GM12878 (cell line): ENCODE results near the gene MAFG.

Experiments used
- CEBPB ChIP-seq, 2 experiments: fragments of 150-350 bp in 1 of 2; IDR thresholded peaks; 2 replicates each; pipeline ENCODE4 v1.6.1; 2012 to 2014; ENCODE audit warnings: low read depth in 2 of 2, low read length in 2 of 2, borderline replicate concordance in 1 of 2, inconsistent platforms in 1 of 2
- CTCF ChIP-seq, 3 experiments: IDR thresholded peaks in 2 of 3; conservative IDR thresholded peaks in 1 of 3; 2 replicates each; pipeline ENCODE4 v1.5.1; 2011; ENCODE audit warnings: low read depth in 3 of 3, low read length in 3 of 3, mild to moderate bottlenecking in 3 of 3, control low read depth in 2 of 3, moderate library complexity in 2 of 3, inconsistent platforms in 1 of 3, mixed read lengths in 1 of 3; ENCODE audit not compliant: control insufficient read depth in 2 of 3, insufficient read depth in 1 of 3; ENCODE audit errors: extremely low read depth in 1 of 3
- EZH2 ChIP-seq: IDR thresholded peaks from 2 replicates; pipeline ENCODE4 v1.6.1; 2012; ENCODE audit warnings: low read depth, mild to moderate bottlenecking, control low read depth, inconsistent platforms, low read length, borderline replicate concordance; ENCODE audit not compliant: control insufficient read depth
- MAX ChIP-seq: IDR thresholded peaks from 2 replicates; pipeline ENCODE4 v1.6.1; 2012; ENCODE audit warnings: low read depth, low read length, improper control_type of control experiment
- MYC ChIP-seq: IDR thresholded peaks from 2 replicates; pipeline ENCODE4 v1.6.1; 2011; ENCODE audit warnings: mild to moderate bottlenecking, low read length, moderate library complexity, inconsistent platforms; ENCODE audit not compliant: insufficient read depth, insufficient replicate concordance, insufficient read length, severe bottlenecking
- PBX3 ChIP-seq: IDR thresholded peaks from 2 replicates; pipeline ENCODE4 v1.6.1; 2011; ENCODE audit warnings: mild to moderate bottlenecking, low read depth, low read length, moderate library complexity; ENCODE audit not compliant: insufficient replicate concordance
- POLR2A ChIP-seq: IDR thresholded peaks from 2 replicates; pipeline ENCODE4 v1.6.1; 2011; ENCODE audit warnings: low read depth, mild to moderate bottlenecking, low read length
- POLR2AphosphoS5 ChIP-seq: IDR thresholded peaks from 2 replicates; pipeline ENCODE4 v1.6.1; 2011; ENCODE audit warnings: mild to moderate bottlenecking, low read length, inconsistent platforms
- RAD21 ChIP-seq: IDR thresholded peaks from 2 replicates; pipeline ENCODE4 v1.6.1; 2011; ENCODE audit warnings: mild to moderate bottlenecking, low read depth, low read length, moderate library complexity; ENCODE audit not compliant: insufficient read depth
- RAD51 ChIP-seq: fragments of 450-650 bp; IDR thresholded peaks from 2 replicates; pipeline ENCODE4 v1.6.1; 2016; ENCODE audit warnings: moderate library complexity, mild to moderate bottlenecking, inconsistent platforms
- RFX5 ChIP-seq: IDR thresholded peaks from 2 replicates; pipeline ENCODE4 v1.6.1; 2011; ENCODE audit warnings: low read depth, low read length, improper control_type of control experiment
- SIN3A ChIP-seq: IDR thresholded peaks from 2 replicates; pipeline ENCODE4 v1.6.1; 2012; ENCODE audit warnings: low read depth, low read length, improper control_type of control experiment
- SUZ12 ChIP-seq: fragments of 200-600 bp; sonication (generic); IDR thresholded peaks from one replicate; pipeline ENCODE4 v1.6.1; 2018; ENCODE audit warnings: antibody characterized with exemption, mild to moderate bottlenecking; ENCODE audit not compliant: unreplicated experiment

- TF ChIP-seq SIN3A (no peak), POLR2A (no peak), EZH2 (no peak), RAD21 (no peak), PBX3 (no peak), SUZ12 (no peak), MYC (peak; percentile 40), POLR2AphosphoS5 (no peak), CTCF (IDR thresholded peaks at IDR 0.05 in 2 of 3, conservative IDR thresholded peaks at IDR 0.05 in 1 of 3; ENCODE audit: control insufficient read depth in 2 of 3, extremely low read depth in 1 of 3, insufficient read depth in 1 of 3, low read depth in 3 of 3, low read length in 3 of 3) (no peak), RAD51 (no peak), CEBPB (IDR thresholded peaks at IDR 0.05; ENCODE audit: borderline replicate concordance in 1 of 2, low read depth in 2 of 2, low read length in 2 of 2) (no peak), RFX5 (no peak), MAX (no peak)
Observed at GRCh38 chr17:81976332-81977210, 49.0 kb upstream of the MAFG start.
